Placental pericyte (primary cell): ENCODE measurements around the gene ZDHHC8. TPM values are rescaled to one million over a fixed set of nuclear protein-coding genes. Genes with fewer than 3 reads are reported as not detected.

ENCODE experiments used
- small RNA-seq: library from RNA; depleted of rRNA; stranded (forward); fragments of <200 nt; gene quantifications from one replicate; pipeline ENCODE3, GENCODE V24; 2012; ENCODE audit warnings: low replicate concordance
- total RNA-seq: library from RNA; depleted of rRNA; stranded (reverse); fragments of >200 nt; gene quantifications from 2 replicates; pipeline ENCODE4 v1.2.3, GENCODE V29; 2012

ZDHHC8 gene, protein sequence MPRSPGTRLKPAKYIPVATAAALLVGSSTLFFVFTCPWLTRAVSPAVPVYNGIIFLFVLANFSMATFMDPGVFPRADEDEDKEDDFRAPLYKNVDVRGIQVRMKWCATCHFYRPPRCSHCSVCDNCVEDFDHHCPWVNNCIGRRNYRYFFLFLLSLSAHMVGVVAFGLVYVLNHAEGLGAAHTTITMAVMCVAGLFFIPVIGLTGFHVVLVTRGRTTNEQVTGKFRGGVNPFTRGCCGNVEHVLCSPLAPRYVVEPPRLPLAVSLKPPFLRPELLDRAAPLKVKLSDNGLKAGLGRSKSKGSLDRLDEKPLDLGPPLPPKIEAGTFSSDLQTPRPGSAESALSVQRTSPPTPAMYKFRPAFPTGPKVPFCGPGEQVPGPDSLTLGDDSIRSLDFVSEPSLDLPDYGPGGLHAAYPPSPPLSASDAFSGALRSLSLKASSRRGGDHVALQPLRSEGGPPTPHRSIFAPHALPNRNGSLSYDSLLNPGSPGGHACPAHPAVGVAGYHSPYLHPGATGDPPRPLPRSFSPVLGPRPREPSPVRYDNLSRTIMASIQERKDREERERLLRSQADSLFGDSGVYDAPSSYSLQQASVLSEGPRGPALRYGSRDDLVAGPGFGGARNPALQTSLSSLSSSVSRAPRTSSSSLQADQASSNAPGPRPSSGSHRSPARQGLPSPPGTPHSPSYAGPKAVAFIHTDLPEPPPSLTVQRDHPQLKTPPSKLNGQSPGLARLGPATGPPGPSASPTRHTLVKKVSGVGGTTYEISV
- total RNA-seq = 16.0 and 22.3 TPM in 2 replicates

DNA sequence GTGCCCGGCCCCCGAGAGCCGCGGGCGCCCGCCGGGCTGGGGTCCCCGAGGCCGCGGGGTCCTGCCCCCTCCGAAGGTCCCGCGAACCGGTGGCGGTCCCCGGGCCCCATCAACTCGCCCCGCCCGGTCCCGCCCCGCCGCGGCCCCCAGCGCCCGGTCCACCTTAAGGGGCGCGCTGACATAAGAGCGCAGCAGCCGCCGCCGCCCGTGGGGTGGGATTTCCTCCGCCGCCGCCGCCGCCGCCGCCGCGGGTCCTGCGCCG lies at the start of gene ZDHHC8:
Gene ZDHHC8, plus strand, starts transcription at position 208 of the 262 bp plus-strand sequence. CDS start 144 bp downstream, outside the sequence.

DNA sequence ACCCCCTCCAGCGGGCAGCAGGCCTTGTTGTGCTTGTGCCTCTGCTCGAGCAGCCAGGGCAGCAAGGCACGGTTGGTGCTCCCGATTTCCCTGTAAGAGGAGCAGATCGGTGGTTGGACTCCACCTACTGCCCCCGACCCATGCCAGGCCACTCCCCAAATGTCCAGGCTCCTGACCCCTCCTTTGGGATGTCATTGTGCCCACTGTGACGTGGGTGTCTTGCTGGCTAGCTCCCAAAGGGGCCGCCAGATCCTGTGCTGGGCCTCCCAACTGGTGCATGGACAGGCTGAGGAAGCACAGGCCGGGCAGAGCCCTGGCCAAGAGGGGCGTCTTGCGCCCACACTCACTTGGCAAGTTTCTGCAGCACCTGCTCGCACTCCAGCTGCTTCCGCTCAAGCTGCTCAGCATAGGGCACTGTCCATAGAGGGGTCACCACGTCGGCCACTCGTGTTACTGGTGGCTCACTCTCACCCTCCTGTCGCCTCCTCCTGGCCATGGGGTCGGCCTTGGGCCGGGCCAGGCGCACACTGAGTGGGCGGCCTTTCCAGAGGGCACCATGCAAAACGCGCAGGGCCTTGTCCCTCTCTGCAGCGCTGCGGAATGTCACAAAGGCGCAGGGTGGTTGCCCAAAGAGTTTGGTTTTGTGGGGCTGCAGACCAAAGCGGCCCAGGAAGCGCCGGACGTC lies 15.8 kb upstream of the ZDHHC8 start, which contains the start of gene RANBP1:
Gene RANBP1, plus strand, starts transcription at position 414 of the 685 bp plus-strand sequence. Its CDS starts 81 bp downstream, at position 495.

GRCh38 chr22:20116951-20117632 lies 14.5 kb upstream of the ZDHHC8 start, which contains the start of gene TRMT2A:
Gene TRMT2A, minus strand, starts transcription at chr22:20117226. Its CDS starts 320 bp downstream, at chr22:20116906.

GRCh38 chr22:20150381-20151275 lies 19.0 kb downstream of the ZDHHC8 start, which contains the start of gene CCDC188:
Gene CCDC188, minus strand, starts transcription at chr22:20151055. Its CDS starts 69 bp downstream, at chr22:20150986.

Small RNAs within 50 kb of the gene (small RNA-seq; reads per million reads assigned to genes)
- 0.29 reads per million for gene MIR6816
- not detected for gene RF00599

Other genes with a start within 250 kb of the ZDHHC8 start
- gene COMT, start 190.0 kb upstream of the ZDHHC8 start, total RNA-seq = 219 and 292 TPM in 2 replicates
- gene TXNRD2, start 190.0 kb upstream of the ZDHHC8 start, total RNA-seq = 22.3 and 28.8 TPM in 2 replicates
- 7.0 and 17.9 TPM in 2 replicates for gene ARVCF, start 115.0 kb upstream of the ZDHHC8 start, total RNA-seq
- 54.1 and 57.1 TPM in 2 replicates for gene TANGO2, start 110.7 kb upstream of the ZDHHC8 start, total RNA-seq
- gene DGCR8, start 51.6 kb upstream of the ZDHHC8 start, total RNA-seq = 37.4 and 42.8 TPM in 2 replicates
- 122 and 247 TPM in 2 replicates for gene RANBP1, start 15.7 kb upstream of the ZDHHC8 start, total RNA-seq
- gene TRMT2A, start 14.6 kb upstream of the ZDHHC8 start, total RNA-seq = 43.1 and 57.7 TPM in 2 replicates
- 0.14 TPM in 1 of 2 replicates, not detected in the other for gene CCDC188, start 19.3 kb downstream of the ZDHHC8 start, total RNA-seq
- gene RTN4R, start 136.5 kb downstream of the ZDHHC8 start, total RNA-seq = 0.29 and 1.3 TPM in 2 replicates
- gene DGCR6L, start 188.3 kb downstream of the ZDHHC8 start, total RNA-seq = 49.1 and 56.0 TPM in 2 replicates